ENCODE measurements around the gene FGF14. TPM values are rescaled to one million over a fixed set of nuclear protein-coding genes. Genes with fewer than 3 reads are reported as not detected.

Gene FGF14
- total RNA-seq, 2 donors from 2014 or later = 0.70 to 0.92 TPM

DNA sequence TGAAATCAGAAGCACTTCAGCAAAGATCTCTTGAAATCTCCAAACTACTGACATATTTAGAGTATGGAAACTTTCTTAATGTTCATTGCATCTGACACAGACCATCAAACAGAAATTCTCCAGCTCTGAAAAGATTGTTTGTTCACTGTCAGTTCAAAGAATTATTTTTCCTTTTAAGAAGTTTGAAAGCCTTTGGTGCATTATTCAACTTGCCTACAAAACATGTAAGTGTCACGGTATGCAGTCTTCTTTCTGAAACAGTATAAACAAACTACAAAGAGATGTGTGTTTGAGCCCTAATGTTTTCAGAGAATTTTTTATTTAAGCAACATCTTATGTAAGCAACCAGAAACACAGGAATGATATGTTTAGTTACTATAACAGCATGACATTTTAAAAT is 125.4 kb downstream of the FGF14 start:
- intact Hi-C loops (cut with DNase I, micrococcal nuclease) = no loop called here
- ATAC-seq (no peak), DNase-seq (no peak)

DNA sequence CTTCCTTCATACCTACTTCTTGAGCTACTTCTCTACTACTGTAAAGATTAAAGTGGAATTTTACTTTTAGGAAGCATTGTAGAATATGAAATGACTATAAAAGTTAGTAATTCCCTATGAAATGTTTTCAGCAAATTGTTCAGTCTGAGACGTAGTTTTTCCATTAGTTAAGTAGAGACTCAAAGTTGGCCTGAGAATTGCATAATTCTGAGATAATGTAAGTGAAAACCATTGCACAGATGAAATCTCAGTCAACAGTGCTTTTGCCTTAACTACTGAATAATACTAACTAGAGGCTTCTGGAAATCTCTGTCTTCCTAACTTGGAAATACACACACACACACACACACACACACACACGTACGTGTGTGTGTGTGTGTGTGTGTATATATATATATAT is 125.9 kb downstream of the FGF14 start:
- ATAC-seq (no peak), DNase-seq (no peak)
- intact Hi-C loops (cut with DNase I, micrococcal nuclease) = no loop called here

DNA sequence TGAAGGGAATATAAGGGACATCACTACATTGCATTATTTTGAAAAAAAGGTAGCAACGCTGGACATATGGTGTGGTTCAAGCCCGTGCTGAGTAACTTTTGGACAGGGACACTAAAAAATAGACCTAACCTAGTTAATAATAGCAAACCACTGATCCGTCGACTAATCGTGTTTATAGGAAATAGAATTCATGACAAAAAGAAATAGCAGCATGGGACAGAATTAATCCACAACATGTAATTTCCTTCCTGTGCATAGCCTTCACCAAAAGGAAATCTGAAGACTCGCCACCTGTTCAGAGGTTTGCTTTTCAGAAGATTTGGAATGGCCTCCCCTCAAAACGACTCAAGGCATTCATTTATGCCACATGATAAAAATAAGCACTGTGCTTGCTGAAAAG is 128.7 kb downstream of the FGF14 start:
- intact Hi-C loops (cut with DNase I, micrococcal nuclease) = no loop called here
- DNase-seq (no peak), ATAC-seq (no peak)

DNA sequence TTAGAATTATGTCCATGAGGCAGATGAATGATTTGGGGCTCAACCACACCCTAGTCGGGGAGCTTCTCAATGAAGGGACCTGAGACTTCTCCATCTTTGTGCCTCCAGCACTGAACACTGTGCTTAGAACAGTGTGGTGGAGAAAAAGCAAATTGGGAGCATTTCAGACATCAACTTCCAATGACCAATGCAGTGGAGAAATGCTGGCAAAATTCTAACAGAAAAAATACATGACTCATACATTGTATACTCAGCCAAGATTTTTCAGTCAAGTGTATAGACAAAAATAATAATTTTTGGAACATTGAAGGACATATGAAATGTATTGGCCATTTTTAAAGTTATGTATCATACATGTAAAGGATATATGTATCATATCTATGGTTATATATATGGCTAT is 134.7 kb downstream of the FGF14 start:
- intact Hi-C loops (cut with DNase I, micrococcal nuclease) = no loop called here
- DNase-seq = no peak
- no peak for ATAC-seq

DNA sequence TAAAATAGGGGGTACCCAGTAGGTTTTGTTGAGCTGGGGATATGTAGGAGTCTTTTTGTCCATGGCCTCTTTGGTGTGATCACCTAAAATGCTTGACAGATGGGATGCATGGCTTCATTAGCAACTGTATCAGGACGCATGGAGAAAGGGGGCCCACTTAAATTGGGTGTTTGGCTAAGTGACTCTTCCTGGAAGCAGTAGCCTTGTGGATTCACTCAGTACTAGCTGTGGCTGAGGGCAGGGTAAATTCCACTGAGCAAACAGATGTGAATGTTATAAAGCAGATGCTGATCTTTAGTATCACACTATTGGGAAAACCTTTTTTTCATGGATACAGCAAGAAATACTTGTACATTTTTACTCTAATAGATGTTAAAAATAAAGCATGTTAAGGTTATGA is 140.0 kb downstream of the FGF14 start:
- DNase-seq = no peak
- ATAC-seq = no peak
- intact Hi-C loops (cut with DNase I, micrococcal nuclease) = no loop called here

DNA sequence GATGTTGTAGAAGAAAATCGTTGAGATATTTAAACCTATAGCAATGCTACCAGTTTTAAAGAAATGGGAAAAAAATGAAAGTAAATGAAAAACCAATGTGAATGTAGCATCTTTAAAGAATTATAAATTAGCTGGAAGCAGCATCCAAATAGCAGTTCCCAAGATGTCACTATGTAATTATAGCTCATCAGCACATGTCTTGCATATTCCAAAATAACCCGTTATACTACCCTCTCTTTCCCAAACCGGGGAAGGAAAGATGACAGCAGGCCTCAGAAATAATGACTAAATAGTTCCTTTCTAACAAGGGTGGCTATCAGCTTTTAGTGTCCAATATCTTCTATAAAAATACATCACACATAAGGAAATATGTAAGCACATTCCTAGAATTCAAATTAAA is 140.5 kb downstream of the FGF14 start:
- ATAC-seq (no peak), DNase-seq (no peak)
- intact Hi-C loops (cut with DNase I, micrococcal nuclease) = no loop called here

DNA sequence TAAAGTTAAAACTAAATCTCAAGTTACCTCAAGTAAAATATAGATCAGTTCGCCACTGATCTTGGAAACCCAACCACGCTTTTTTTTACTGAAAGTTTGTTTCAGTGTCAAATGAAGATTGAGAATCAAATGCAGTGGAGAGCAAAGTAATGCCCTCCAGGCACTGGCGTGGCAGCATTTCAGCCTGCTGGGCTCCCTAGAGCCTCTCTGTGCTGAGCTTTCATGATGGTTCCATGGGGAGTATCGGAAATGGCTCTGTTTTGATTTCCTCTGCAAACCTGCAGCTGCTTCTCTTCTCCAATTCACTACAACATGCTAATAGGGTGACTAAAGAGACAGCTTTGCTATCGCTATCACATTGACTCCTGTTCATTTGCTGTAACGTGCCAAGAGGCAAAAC is 141.6 kb downstream of the FGF14 start:
- DNase-seq (no peak), ATAC-seq (no peak)
- intact Hi-C loops (cut with DNase I, micrococcal nuclease) = no loop called here

DNA sequence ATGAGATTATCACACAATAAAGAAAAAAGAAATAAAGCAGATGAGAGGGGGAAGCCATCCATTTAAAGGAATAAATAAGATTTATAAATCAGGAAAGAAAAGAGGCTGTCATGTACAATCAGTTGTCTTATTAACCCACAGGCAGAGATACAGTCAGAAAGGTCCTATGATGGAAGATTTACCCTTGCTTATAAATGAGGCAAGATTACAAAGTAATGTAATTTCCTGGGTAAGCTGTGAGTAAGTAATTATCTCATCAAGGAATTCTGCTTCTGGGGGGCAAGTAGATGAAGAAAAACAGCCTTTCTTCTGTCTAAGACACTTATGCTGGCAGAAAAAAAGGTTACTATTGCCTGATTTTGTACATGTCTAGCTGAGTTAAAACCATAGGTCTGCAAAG is 146.4 kb downstream of the FGF14 start:
- no peak for DNase-seq
- ATAC-seq = no peak
- intact Hi-C loops (cut with DNase I, micrococcal nuclease) = no loop called here

DNA sequence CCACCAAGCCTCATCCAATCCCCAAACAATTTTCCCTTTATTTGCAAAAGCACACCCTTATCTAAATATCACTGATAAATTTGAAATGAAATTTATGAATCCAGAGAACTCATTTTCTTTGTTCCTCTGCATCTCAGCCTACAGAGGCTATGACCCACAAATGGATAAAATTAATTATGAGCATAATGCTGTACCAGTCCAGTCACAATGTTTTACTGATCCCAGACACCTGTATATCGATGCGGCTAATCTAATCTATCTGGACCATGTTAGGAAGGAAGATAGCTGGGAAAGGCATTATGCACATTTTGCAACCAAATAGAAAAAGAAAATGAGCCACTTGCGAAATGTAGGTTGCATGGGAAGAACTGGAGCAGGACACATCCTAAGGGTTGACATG is 150.0 kb downstream of the FGF14 start:
- DNase-seq = no peak

DNA sequence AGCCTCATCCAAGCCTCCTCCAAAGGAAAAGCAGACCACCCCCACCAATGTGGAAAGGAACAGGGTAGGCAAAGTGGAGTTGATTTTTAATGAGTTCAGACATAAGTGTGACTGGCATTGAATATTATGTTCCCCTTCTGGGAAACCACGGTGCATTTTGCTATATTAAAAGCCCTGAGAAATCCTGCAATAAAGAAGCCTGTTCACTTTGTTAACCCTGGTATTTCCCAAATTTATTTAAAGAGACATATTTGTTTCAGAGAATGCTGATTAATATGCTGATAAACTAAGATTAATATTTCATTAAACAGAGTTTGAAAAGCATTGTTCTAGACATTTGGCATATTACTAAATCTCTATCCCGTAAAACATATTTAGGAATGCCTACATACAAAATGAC is 151.4 kb downstream of the FGF14 start:
- DNase-seq (no peak), ATAC-seq (no peak)
- intact Hi-C loops (cut with DNase I, micrococcal nuclease) = no loop called here

More for the DNA sequence above, 150.0 kb downstream of the FGF14 start:
- intact Hi-C loops (cut with DNase I, micrococcal nuclease) = no loop called here
- no peak for ATAC-seq

DNA sequence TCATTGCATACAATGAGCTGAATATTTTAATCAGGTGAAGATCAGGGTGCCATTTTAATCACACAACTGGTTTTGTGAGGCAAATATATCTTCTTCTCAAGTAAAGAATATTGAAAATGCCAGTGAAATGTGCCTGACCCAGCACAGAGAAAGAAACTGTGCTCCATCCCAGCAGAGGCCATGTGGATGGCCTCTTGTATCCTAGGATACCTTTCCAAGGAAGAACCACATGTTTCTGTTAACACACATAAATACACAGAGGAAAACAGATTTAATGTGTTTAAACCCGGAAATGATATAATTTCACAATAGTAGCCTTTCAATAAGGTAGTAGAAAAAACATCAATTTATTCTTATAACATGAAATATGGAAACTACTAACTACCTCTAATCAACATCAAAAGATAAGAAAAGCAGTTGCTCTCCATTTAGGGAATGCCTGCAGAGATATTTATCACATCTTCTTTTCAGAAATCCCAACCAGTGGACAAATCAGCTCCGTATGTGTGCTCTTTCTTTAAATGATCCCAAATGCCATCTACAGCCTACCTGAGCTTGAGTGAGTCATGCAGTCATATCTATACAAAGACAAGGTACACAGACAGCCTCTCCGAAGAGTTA is 157.1 kb downstream of the FGF14 start:
- intact Hi-C loops (cut with DNase I, micrococcal nuclease) = no loop called here
- ATAC-seq (no peak), DNase-seq (no peak)

DNA sequence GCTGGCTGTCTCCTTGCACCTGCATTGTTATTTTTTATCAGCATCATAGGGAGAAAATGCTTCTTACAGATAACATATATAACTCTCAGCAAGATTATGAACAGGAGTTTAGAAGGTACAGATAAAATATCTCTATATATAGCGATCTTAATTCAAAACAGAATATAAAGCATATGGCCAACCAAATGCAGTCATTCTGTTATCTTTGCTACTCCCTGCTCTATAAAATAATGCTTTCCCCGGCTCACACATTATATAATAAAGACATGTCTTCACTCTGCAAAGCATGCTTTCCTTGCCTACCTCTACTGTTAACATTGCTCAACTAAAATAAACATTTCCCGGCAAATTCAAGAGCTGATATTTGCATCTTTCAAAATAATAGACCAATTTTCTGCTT is 161.7 kb downstream of the FGF14 start:
- ATAC-seq (no peak), DNase-seq (no peak)
- intact Hi-C loops (cut with DNase I, micrococcal nuclease) = no loop called here

DNA sequence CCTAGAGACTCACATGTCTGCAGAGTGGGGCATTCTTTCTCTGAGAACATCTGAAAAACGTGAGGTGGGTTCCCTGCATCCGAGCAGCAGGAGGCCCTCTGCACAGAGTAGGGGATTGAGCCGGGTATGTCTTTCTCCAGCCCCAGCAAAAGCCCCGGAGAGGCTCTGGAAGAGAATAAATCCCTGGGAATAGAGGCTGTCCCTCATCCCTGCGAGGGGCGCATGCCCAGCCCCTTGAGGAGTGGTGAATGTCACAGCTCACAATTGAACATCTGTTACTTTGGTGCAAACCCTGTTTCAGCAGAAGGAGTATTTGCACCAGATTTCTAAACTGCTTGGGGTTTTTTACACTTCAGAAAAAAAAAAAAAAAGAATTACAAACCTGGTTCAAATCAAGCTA is 164.6 kb downstream of the FGF14 start:
- ATAC-seq (no peak), DNase-seq (no peak)
- intact Hi-C loops (cut with DNase I, micrococcal nuclease) = no loop called here

DNA sequence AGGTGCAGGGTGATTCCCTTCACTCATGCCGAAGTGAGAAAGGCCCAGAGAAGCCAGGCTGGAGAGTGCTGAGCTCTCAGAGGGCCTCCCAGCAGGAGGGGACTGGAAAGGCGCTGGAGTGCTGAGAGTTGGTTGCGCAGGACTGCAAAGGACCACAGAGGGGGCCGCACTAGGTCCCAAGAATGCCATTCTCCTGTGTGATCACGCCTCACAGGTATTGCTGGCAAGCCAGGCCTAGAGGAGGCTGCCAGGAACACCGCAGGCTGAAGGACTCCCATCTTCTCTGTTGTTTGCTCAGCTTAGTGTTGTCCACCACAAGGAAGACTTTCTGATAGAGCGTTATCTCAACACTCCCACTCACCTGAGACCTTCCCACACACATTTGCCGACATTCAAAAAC is 165.0 kb downstream of the FGF14 start:
- intact Hi-C loops (cut with DNase I, micrococcal nuclease) = no loop called here
- ATAC-seq = no peak
- no peak for DNase-seq

DNA sequence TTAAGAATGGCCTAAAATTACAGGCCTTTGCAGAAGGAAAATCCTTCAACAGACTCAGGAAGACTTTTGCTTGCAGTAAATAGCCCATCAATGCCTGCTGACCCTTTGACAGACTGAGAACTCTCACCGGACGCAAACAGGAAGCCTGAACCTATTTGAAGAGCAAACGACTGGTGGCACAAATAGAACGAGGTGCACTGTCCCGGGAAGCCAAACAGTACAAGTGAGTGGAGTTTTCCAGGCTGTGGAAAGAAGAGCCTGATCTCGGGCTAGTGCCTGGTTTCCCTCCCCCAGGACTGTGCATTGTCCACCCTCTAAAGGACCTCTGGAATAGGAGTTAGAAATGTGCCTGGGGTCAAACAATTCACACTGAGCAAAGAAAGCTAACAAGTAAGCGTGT is 165.5 kb downstream of the FGF14 start:
- DNase-seq = no peak
- ATAC-seq = no peak
- intact Hi-C loops (cut with DNase I, micrococcal nuclease) = no loop called here

DNA sequence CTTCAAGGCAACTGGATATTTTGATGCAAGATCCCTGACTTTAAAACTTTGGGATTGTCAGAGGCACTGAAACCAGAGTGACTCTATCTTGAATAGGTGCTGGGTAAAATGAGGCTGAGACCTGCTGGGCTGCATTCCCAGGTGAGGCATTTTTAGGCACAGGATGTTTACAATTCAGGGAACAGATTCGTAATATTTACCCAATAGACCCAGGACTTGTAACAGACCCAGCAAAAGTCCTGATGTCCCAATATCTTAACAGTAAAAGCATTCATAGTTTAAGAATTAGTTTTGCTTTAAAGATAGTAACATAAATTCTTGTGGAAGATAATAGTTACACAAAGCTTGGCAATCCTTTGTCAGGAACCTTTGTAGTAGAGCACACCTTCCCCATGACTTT is 166.2 kb downstream of the FGF14 start:
- DNase-seq (no peak), ATAC-seq (no peak)
- intact Hi-C loops (cut with DNase I, micrococcal nuclease) = no loop called here

DNA sequence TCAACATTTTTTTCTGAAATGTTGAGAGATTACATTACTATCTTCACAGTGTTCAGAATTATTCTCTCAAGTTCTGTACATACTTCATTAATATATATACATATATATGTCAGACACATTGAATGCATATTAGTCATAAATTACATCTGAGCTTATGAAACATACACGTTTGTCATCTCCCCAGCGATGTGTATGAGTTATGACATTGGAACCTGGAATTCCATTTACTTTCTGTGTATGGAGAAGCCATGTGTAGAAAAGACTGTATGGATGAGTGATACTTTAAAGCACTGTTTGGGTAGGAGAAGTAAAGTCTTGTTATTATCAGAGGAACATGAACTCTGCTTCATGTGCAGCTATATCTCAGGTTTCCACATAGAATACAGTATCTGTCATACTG is 167.2 kb downstream of the FGF14 start:
- intact Hi-C loops (cut with DNase I, micrococcal nuclease) = no loop called here
- ATAC-seq = no peak

DNA sequence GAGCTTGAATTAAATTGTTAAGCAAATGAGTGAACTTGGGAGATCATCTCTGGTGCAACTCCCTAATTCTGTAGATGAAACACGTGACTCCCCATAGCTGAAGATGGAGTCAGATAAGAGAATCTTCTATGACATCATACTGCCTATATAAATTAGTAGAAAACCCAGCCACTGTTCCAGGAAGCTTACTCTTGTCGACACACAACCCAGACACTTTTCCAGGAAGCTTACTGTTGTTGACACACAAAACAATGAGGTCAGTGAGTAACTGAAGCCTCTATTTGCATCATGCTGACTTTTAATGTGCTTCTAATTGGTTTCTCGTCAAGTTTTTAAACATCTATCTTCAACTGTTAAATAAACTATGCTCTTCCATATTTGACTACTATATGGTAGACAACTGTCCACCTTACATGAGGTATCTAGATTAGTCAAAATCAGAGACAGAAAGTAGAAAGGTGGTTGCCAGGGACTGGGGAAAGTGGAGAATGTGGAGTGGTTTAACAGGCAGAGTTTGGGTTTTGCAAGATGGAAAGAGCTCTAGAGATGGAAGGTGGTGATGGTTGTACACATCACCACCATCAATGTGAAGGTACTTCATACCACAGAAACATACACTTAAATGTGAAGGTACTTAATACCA is 168.2 kb downstream of the FGF14 start:
- ATAC-seq (no peak), DNase-seq (no peak)
- intact Hi-C loops (cut with DNase I, micrococcal nuclease) = no loop called here

More for the DNA sequence above, 167.2 kb downstream of the FGF14 start:
- no peak for DNase-seq

DNA sequence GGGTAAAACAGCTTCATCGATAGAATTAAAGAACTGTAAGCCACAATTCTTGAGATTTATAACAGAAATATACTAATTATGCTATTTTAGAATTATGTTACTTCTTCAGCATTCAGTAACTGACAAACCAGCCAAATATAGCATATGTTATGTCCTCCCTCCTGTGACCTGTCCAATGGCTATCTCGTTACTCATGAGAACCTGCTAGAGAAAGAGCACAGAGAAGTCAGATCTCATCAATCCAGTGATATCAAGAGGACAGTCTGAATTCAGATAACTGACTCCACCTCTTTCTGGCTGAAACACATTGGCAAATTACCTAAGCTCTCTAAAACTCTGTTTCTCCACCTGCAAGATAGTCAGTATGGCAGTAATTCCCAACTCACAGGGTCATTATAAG is 170.4 kb downstream of the FGF14 start:
- no peak for ATAC-seq
- intact Hi-C loops (cut with DNase I, micrococcal nuclease) = no loop called here

DNA sequence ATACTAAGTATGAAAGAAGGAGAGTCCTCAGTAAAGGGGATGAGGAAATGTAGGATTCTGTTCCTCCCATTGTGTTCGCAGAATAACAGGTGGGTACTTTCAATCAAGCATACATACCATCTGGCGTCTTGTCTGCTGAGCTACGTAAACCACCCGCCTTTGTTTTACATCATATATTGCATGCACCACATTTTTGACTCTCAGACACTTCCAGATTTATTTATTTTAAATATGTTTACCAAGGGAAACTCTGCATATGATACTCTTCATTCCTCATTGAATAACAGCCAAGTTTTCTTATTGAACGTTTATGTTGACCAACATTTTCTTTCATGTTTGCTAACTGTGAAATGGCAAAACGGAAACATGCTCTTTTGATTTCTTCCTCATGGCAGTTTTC is 174.1 kb downstream of the FGF14 start:
- DNase-seq (no peak), ATAC-seq (no peak)
- intact Hi-C loops (cut with DNase I, micrococcal nuclease) = no loop called here

More for the DNA sequence above, 170.4 kb downstream of the FGF14 start:
- DNase-seq = no peak

DNA sequence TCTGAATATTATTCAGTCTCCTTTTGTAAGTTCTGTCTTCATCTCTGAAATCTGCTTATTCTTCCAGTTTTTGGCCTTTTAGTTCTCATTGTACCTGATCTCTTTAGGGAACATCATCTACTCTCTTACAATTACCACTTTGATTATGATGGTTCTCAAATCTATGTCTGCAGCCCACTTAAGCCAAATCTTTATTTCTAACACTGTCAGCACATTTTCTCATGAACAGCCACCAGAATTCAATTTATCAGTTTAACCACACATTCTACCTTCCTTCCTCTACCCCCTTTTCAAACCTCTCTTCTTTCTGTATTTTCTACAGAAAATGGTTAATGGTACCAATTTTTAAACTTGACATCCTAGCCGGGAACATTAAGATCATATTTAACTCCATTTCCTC is 175.3 kb downstream of the FGF14 start:
- intact Hi-C loops (cut with DNase I, micrococcal nuclease) = no loop called here
- no peak for ATAC-seq
- DNase-seq = no peak

All from left colon (tissue), 2 donors.